Measurements from ENCODE around the gene GRIK5.

DNA sequence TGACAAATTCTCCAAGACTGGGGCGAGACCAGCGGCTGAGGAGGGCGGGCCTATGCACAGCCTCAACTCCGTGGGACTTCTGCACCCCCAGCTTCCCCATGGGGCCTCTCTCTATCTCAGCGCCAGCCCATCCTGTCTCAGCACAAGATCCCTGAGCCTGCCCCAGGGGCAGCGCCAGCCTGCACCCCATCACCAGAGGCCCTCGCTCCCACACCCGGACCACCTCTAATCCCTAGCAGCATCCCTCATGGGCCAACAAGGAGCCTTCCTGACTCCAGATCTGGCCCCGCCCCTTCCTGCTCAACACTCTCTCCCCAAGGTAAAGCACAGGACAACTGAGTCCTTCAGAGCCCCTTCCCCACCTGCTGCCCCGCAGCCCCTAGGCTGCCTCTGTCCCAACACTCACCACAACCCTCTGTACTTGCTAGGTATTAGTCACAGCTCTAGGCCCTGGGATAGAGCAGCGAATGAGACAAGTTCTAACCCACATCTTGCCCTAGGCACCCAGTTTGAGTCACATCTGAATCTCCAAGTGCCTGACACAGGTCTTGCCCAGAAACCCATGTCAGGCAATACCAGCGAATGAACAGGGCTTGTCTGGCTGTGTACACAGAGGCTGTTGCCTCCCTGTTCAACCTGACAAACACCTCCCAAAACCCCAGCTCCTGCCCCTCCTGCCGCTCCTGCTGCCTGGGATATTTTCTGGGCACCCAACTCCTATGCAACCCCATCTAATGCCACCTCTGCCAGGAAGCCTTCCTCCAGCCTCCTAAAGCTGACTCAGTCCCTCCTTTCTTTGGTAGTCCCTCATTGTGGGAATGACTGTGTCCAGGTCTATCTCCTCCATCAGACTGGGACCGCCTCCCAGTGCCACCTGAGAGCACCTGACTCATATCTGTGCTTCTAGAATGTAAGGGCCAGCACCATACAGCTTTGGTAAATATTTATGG is 18.6 kb downstream of the GRIK5 start:
- TF ChIP-seq, protein P1, sequence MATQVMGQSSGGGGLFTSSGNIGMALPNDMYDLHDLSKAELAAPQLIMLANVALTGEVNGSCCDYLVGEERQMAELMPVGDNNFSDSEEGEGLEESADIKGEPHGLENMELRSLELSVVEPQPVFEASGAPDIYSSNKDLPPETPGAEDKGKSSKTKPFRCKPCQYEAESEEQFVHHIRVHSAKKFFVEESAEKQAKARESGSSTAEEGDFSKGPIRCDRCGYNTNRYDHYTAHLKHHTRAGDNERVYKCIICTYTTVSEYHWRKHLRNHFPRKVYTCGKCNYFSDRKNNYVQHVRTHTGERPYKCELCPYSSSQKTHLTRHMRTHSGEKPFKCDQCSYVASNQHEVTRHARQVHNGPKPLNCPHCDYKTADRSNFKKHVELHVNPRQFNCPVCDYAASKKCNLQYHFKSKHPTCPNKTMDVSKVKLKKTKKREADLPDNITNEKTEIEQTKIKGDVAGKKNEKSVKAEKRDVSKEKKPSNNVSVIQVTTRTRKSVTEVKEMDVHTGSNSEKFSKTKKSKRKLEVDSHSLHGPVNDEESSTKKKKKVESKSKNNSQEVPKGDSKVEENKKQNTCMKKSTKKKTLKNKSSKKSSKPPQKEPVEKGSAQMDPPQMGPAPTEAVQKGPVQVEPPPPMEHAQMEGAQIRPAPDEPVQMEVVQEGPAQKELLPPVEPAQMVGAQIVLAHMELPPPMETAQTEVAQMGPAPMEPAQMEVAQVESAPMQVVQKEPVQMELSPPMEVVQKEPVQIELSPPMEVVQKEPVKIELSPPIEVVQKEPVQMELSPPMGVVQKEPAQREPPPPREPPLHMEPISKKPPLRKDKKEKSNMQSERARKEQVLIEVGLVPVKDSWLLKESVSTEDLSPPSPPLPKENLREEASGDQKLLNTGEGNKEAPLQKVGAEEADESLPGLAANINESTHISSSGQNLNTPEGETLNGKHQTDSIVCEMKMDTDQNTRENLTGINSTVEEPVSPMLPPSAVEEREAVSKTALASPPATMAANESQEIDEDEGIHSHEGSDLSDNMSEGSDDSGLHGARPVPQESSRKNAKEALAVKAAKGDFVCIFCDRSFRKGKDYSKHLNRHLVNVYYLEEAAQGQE (IDR thresholded peaks at IDR 0.05; ENCODE audit: insufficient read depth in 1 of 2, low read depth in 2 of 2, low read length in 2 of 2): no peak
- no peak for TF ChIP-seq FOXP2 (optimal IDR thresholded peaks at IDR 0.05; ENCODE audit: borderline replicate concordance, extremely low read depth, extremely low read length, insufficient read depth)
- TF ChIP-seq TAF1 (IDR thresholded peaks at IDR 0.05; ENCODE audit: borderline replicate concordance, insufficient read depth, low read length): no peak
- no peak for TF ChIP-seq SIN3A (IDR thresholded peaks at IDR 0.05; ENCODE audit: borderline replicate concordance, insufficient read depth, low read length)
- TF ChIP-seq POLR2AphosphoS5 (IDR thresholded peaks at IDR 0.05; ENCODE audit: low read depth, low read length): no peak

Measured in PFSK-1 (cell line).